Endometrial microvascular endothelial cells (primary cell): Measurements from ENCODE around the gene EMX1. TPM values are rescaled to one million over a fixed set of nuclear protein-coding genes. Genes with fewer than 3 reads are reported as not detected.

Experiments
- in situ Hi-C: cut with HindIII; loops from 2 replicates; pipeline ENCODE4 v1.10.0; 2017; ENCODE audit warnings: low sequenced_read_pairs, low pct_unique_long_range_greater_than_20kb; ENCODE audit errors: inconsistent ontology term
- total RNA-seq: library from RNA; depleted of rRNA; stranded (reverse); fragments of >200 nt; gene quantifications from one replicate; pipeline ENCODE4 v1.2.3, GENCODE V29; 2015; ENCODE audit errors: inconsistent ontology term

The EMX1 gene
- total RNA-seq, 1 donor from 2014 or later = not detected

DNA sequence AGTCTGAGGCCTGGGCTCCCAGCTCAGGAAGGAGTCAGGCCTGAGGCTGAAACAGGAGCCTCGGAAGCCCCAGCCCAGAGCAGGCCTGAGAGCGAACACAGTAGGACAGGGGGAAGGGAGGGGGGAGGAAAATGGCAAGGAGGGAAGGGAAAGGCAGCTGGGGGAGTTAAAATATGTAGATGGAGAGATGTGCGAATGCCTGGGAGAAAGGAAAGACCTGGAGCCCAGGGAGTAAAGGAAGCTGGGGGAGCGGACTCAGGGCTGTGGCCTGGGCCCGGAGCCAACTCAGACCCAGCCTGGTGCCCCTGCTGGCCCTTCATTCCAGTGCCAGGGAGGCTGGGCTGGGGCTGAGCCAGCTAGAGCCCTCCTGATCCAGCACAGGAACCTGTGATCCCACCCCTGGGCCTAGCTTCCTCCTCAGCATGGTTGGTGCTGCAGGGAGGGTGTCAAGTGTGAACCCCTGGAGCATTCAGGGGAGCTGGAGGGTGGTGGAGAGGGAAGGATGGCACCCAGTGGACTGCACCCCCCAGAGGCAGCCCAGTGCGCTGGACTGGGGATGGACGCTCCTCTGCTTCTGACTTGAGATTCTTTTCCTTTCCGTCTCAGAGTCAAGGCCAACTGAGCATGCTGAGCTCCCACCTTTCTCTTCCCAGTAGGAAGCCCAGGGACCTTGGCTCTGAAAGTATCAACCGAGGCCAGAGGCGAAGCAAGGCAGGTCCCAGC lies 46.3 kb downstream of the EMX1 start:
- in situ Hi-C loops = no loop called here

DNA sequence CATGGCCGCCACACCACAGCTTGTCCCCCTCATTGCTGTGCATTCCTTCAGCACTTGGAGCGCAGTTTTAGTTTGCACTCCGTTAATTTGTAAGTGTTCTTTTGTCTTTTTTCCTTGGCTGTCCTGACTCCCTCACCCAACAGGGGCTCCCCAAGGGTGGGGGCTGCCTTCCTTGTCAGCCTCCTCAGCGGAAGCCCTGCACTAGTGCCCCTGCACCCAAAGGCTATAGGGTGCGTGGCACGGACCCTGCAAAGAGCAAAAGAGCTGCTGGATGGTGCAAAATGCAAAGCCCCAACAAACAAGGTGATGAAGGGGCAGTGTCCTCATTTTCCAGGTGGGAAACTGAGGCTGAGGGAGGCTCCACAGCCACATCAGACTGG lies 46.8 kb downstream of the EMX1 start:
- in situ Hi-C loops = no loop called here

DNA sequence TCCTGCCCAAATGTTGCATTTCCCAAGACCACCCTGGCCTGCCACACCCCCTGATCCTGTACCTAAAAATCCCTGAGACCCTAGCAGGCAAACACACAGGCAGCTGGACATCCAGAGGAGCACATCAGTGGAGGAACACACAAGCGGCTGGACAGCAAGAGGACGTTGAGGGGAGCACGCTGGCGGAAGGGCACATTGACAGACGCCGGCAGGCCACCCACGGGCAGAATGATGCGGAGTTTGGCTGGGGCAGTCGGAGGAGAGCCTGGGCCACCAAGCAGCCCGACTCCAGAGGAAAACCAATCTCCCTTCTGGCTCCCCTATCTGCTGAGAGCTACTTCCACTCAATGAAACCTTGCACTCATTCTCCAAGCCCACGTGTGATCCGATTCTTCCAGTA lies 47.7 kb downstream of the EMX1 start:
- in situ Hi-C loops = no loop called here

DNA sequence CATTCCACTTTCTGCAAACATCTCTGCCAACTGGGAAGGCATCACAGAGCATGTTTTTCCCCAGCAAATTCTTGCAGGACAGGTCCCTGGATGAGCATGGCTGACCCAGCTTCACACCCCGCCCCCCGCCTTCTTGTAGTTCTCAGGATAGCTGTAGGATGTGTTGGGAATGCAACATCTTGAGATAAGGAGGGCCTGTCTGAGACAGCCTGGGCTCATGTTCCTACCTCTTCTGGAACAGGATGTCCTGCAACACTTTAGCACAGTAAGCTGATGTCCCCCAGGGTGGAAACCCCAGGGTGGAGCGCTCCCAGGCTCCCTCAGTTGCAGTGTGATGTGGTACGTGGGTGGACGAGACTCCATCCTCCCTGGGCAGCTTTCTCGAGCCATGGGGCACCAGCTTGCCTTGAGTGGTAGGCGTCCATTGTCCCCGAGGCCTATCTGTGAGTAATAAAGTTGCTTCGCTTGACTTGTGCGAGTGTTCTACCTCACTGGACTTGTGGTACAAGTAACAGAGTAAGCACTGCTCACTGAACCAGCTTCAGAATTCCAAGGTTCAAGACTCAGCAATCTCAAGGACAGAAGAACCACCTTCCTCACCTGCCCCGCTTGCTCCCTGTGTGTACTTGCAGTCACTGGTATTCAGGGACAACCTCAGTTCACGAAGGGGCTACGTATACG lies 48.6 kb downstream of the EMX1 start:
- in situ Hi-C loops = no loop called here

DNA sequence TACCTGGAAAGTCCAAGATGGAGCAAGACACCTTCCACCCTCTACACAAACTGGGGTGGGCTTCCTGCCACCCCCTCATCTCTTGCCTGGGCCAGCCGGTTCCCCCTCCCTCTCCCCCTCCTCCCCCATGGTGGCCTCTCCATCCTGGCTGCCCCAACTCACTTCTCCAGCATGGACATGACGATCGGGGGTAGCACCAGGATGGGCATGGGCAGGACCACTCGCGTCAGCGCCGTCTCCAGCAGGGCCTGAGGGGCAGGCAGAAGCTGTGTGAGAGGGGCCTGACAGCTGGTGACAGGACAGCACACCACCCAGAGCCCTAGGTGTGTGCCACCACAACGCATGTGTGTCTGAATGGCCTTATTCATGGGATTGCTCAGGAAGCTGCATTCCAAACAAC lies 51.0 kb downstream of the EMX1 start:
- in situ Hi-C loops = no loop called here

DNA sequence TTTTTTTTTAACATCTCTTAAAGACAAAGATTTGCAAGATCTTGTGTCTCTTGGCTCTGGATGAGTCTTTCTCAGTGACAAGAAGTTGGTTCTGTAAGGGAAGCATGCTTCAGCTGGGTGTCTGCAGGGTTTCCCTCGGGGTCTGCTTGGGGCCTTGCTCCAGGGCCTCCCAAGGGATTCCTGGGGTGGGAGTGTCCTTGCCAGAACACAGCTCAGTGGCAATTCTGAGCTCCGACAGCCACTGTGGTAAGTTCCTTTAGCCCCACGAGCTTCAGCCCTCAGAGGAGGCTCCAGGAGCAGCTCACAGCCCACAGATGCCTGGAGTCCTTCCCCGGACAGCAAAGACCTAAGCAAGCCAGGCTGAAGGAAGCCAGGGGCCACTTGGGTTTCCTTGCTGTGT lies 52.4 kb downstream of the EMX1 start:
- in situ Hi-C loops = no loop called here

DNA sequence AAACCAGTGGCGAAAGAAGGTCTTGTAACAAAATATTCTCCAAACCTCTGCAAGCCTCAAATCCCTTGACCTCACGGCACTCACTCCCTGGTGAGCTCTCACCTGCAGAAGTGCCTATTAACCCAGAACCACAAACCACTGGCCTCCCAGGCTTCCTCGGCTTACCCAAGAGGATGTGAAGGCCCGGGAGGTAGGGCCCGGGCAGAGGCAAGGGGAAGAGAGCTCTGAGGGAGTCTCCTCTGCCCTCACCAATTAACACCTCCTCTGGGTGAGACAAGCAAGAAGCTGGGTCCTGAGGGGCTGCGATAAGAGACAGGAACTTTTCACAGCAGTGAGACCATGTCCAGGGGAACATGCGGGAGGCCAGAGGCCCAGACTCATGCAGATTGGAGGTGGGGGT lies 53.7 kb downstream of the EMX1 start:
- in situ Hi-C loops = no loop called here

DNA sequence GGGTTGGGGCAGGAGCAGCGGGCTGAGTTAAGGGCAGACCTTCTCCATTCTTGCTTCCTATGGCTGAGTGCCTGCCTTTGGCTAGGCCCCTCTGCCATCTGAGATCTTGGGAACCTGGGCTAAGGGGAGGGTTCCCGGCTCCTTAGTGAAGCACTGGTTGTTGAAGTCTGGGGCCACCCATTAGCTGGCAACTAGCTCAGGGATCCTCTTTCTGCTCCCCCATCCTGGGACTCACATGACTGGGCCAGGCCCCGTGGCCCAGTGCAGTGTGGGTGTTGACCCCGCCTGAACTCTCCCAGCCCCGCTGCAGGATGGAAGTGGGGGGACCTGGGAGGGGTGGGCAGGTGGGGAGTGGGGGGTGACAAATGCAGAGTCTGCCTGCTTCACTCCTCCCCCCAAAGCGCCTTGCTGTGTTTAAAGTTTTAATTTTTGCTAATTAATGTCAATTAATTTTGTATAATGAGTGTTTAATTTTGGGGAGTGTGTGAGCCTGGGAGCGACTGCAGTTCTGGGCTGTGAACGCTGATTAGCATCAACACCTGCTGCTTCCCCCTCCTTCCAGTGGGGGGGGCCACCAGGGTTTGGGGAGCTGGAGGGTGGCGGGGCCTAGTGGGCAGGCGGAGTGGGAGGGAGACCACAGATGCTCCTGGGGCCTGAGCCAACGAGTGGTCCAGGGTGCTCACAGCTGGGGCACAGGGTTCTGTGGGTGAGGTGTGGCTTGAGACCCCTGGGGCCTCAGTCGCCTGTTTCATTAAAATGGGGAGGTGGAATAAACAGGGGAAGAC lies 55.2 kb downstream of the EMX1 start:
- in situ Hi-C loops = no loop called here

DNA sequence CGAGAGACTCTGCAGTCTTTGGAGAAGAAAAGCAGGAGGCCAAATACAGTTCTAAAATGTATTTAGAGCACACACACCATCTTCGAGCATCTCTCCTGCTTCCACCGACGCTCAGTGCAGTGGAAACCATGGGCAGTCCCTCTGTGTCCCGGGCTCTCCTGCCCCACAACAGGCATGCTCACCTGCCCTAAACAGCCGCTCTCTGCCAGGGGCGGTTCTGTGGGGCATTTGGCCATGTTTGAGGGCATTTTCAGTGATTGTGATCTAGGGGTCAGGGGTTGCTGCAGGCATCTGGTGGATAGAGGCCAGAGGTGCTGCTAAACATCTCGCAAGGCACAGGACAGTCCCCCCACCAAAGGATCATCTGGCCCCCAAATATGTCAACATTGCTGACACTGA lies 55.8 kb downstream of the EMX1 start:
- in situ Hi-C loops = no loop called here

DNA sequence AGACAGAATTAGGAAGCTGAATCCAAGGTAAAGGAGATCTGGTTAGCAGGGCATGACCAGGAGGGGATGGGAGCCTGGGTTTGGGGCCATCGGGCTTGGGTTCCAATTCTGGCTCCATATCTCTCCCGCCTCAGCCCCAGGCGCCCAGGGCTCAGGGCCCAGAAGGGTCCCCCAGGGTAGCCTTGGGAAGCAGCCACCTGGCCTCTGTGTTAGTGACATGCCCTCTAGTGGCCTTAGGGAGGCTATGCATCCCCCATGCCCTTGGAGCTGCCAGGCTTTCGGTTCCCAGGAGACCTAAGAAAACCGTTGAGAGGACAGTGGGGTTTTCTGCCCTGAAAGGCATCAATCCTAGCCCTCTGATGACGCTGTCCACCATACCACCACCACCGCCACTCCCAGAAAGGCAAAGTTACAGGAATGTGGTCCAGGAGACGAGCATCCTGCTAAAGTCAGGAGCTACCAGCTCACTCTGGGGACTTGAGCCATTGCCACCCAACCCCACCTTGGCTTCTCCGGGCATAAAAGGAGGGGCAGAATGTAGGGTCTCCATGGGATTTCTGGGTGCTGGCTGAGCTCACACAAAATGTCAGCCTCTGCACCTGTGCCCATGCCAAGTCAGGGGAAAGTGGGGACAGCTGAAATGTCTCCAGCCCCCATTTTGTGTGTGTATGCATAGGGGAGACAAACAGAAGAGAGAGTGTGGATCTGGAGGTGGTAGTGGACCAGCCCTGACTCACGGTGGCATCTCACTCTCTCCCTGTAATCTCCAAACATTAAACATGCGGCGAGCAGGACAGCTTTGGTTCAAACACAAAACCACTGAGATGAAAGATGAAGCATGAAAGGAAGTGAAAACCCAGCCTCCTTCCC lies 56.5 kb downstream of the EMX1 start:
- in situ Hi-C loops = no loop called here

DNA sequence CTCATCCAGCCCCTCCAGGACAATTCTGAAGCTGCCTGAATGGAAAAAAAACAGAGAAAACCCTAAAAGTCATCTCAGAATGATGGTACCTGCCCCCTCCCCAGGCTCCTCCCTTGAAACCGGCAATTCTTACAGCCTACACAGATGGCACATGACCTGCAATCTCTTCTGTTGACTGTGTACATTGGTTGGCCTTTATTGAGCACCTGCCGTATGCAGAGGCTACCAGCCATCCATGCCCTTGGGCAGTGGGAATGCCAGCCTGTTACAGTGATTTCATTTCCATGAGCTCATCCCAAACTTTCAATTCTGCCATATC lies 57.1 kb downstream of the EMX1 start:
- in situ Hi-C loops = no loop called here

DNA sequence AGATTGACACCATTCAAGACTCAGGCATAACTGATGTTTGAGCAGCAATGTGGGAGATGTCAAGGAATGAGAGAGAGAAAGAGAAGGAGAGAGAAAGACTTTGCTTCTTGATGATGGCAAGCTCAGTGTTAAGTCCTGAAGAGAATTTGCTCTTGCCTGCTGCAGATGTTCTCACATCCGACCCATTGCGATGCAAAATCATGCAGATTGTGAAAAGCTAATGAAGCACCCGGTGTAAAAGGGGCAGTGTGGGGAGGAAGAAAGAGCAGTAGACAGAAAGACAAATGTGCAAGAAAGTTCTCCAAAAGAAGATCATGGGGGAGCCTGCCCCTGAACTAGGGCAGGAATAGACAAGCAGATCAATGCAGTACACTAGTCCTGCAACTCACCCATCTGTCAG lies 57.7 kb downstream of the EMX1 start:
- in situ Hi-C loops = no loop called here

DNA sequence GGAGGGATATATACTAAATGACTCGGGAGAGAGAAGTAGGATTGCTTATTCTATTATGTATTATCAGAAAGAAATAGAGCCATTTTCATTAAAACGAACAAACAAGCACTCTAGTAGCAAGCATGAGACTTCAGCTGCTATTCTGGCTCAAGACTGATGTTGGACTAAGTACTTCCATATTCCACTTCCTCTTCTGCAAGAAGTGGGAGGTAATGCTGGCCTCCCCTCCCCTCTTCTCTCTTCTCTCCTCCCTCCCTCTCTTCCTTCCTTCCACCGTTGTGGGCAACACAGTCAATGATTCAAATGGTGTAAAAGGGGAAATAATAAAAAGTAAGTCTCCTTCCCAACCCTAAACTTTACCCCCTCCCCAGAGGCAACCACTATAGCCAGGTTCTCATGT lies 62.6 kb downstream of the EMX1 start:
- in situ Hi-C loops = no loop called here

DNA sequence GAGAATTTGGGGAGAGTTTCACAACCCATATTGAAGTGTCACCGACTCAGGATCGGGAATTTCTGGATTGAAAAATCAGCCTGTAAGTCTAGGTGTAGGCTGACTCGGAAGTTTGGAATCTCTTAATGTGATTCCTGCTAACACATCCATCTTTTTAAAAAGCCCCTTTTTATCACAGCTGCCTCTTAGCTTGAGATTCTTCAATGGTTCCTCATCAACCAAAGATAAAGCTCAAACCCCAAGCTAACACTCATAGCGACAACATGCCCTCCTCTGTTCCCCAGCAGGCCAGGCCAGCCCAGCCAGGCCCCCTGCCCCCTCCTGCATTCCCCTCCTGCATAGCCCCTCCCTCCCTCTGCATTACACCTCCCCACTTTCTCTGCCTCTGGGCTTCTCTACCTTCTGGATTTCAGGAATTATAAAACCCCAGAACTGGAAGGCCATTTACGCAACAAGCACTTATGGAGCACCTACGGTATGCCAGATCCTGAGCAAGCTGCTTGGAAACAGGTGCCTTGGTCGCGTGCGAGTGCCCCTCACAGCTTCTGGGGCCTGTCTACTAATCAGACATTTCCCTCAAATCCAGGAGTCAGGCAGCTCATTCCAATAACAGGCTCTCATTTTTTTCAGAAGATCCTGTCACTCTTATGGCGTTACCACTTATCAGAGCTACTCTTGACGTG lies 63.4 kb downstream of the EMX1 start:
- in situ Hi-C loops = no loop called here

DNA sequence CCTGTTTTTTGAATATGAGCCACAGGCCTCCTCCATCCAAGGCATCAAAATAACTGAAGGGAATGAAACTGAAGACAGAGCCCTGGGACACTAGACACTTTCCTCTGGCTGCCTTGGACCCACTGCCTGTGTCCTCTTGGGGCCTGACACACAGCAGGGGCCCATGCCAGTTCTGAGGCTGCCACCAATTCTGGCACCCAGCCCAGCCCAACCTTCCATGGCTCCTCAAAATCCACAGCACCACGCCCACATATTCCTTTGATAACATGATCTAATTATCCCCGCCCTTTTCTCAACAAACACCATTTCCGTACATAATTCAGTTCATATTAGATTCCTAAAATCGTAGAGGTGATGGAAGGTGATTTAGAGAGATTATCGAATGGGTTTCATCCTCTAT lies 64.2 kb downstream of the EMX1 start:
- in situ Hi-C loops = no loop called here

DNA sequence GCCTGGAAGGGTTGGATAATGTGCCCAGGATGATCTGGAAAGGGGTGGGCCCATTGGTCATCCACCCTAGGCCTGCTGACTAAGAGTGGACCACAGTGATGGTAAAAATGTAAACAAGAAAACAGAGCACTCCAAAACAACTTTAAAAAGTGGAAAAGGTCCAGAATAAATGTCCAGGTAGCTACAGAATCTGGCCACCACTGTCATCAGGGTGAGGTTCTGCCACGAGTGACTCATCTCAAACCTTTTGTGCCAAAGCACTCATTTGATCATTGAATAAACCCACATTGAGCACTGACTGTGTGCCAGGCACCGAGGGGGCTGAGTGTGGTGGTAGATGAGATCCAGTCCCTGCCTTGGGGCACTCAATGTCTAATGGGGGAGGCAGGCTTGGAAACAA lies 64.9 kb downstream of the EMX1 start:
- in situ Hi-C loops = no loop called here

DNA sequence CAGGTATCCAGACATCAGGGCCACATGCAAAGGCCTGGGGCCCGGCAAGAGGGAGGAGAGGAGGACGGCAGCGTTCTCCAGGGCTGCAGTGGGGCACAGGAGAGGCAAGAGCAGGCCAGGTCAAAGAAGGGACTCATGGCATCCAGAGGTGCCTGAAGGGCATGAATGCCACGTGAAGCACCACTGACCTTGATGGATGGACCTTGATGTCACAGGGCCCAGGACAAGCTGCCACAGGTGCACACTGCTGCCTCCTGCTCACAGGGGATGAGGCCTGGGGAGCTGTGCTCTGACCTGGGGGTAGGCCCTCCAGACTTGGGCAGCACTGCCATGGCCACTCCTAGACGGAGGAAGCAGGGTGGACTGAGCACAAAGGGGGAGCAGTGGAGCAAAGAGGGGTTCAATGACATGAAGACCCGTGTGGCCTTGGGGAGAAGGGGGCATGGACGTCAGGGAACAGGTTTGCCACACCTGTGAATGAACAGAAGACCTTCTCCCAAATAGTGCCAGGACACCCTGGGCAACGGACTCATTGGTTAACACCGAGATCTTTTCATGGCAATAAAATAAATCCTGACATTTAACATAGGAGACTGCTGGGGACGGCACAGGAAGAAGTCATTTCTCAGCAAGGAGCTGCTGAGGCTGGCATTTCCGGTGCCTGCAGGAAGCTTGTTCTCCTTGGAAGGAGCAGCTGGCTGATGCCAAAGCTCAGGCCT lies 65.6 kb downstream of the EMX1 start:
- in situ Hi-C loops = no loop called here

DNA sequence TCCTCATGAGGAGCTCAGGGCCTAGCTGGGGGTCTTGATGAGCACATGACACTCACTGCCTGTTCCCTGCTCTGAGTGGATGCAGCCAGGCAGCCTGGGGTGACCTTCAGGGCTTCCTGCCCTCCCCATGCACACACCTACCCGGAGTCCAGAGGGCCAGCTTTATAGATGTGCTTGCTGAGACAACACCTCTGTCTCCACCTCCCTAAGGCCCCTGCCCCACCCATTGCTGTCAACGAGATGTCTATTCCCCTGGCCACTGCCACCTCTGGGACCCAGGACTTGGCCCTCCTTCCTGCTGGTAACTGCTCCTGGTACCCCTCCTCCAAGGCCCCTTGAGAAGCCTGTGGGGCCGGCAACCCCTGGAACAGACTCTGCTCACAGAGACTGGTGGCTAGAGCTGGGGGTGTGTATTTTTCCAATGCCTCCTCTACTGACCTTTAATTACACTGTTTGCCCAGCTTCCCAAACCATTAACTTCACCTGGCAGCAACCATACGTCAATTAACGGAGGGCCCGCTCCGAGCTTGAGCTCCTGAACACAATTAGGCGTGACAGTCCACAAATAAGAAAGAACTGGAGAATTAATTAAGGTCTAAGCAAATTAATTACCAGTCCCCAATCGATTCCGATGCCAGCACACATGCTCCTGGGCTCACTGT lies 66.3 kb downstream of the EMX1 start:
- in situ Hi-C loops = no loop called here
